OCI-LY1 (cell line): Measurements from ENCODE around the gene CCNQ.

Source experiments
- H2AFZ ChIP-seq: fragments of 200-600 bp; sonication (generic), shearing (Covaris generic); 2 replicates; pipeline ENCODE4 v1.6.0; 2014; ENCODE audit warnings: antibody characterized with exemption, mild to moderate bottlenecking, low read length
- H3F3A ChIP-seq: fragments of 200-600 bp; sonication (generic), shearing (Covaris generic); 2 replicates; pipeline ENCODE4 v1.6.0; 2014; ENCODE audit warnings: mild to moderate bottlenecking, antibody characterized with exemption, low read length, moderate library complexity; ENCODE audit not compliant: insufficient read depth
- H3K27ac ChIP-seq: fragments of 200-600 bp; sonication (generic); 2 replicates; pipeline ENCODE4 v1.5.1; 2014; ENCODE audit warnings: low read length, mixed run types, mild to moderate bottlenecking, low read depth; ENCODE audit not compliant: poor library complexity, severe bottlenecking
- H3K27me3 ChIP-seq: fragments of 200-600 bp; sonication (generic); 2 replicates; pipeline ENCODE4 v1.6.0; 2014; ENCODE audit warnings: antibody characterized with exemption, mild to moderate bottlenecking, low read length, moderate library complexity; ENCODE audit not compliant: insufficient read depth
- H3K36me3 ChIP-seq: fragments of 200-600 bp; sonication (generic); 2 replicates; pipeline ENCODE4 v1.6.1; 2014; ENCODE audit warnings: mild to moderate bottlenecking, antibody characterized with exemption, low read length, moderate library complexity, mixed read lengths; ENCODE audit not compliant: insufficient read depth
- H3K4me1 ChIP-seq: fragments of 200-600 bp; sonication (generic); 2 replicates; pipeline ENCODE4 v1.5.1; 2014; ENCODE audit warnings: mild to moderate bottlenecking, low read length, moderate library complexity; ENCODE audit not compliant: insufficient read depth, severe bottlenecking
- H3K4me2 ChIP-seq: fragments of 200-600 bp; sonication (generic), shearing (Covaris generic); 2 replicates; pipeline ENCODE4 v1.6.1; 2014; ENCODE audit warnings: low read length
- H3K4me3 ChIP-seq: fragments of 200-600 bp; sonication (generic); 2 replicates; pipeline ENCODE4 v1.5.1; 2014; ENCODE audit warnings: low read length, low read depth, mild to moderate bottlenecking, mixed read lengths; ENCODE audit not compliant: poor library complexity, severe bottlenecking
- H3K79me2 ChIP-seq: fragments of 200-600 bp; shearing (Covaris generic); 2 replicates; pipeline ENCODE4 v1.6.1; 2016; ENCODE audit warnings: mixed run types, low read length, mixed read lengths; ENCODE audit not compliant: insufficient read depth
- H3K9ac ChIP-seq: fragments of 200-600 bp; sonication (generic), shearing (Covaris generic); 2 replicates; pipeline ENCODE4 v1.6.1; 2014; ENCODE audit warnings: mild to moderate bottlenecking, low read length, mixed read lengths
- H3K9me2 ChIP-seq: fragments of 200-600 bp; sonication (generic), shearing (Covaris generic); 2 replicates; pipeline ENCODE4 v1.6.1; 2014; ENCODE audit warnings: low read depth, mild to moderate bottlenecking, low read length, mixed read lengths
- H3K9me3 ChIP-seq: fragments of 200-600 bp; shearing (Covaris generic); 2 replicates; pipeline ENCODE4 v1.6.1; 2014; ENCODE audit warnings: low read length, mixed read lengths
- H4K20me1 ChIP-seq: fragments of 200-600 bp; sonication (generic), shearing (Covaris generic); 2 replicates; pipeline ENCODE4 v1.6.0; 2016; ENCODE audit warnings: mild to moderate bottlenecking, low read length; ENCODE audit not compliant: insufficient read depth
- EZH2 ChIP-seq: fragments of 200-600 bp; sonication (generic), shearing (Covaris generic); IDR thresholded peaks from 2 replicates; pipeline ENCODE4 v1.8.0; 2017; ENCODE audit warnings: borderline replicate concordance, mixed run types, mild to moderate bottlenecking, antibody characterized with exemption, low read length, moderate library complexity, mixed read lengths
- TF ChIP-seq, protein P1 (sequence below): fragments of 200-600 bp; sonication (generic), shearing (Covaris generic); IDR thresholded peaks from 2 replicates; pipeline ENCODE4 v1.5.1; 2017; ENCODE audit warnings: mild to moderate bottlenecking, antibody characterized with exemption, low read length, moderate library complexity, mixed read lengths

CCNQ gene

DNA sequence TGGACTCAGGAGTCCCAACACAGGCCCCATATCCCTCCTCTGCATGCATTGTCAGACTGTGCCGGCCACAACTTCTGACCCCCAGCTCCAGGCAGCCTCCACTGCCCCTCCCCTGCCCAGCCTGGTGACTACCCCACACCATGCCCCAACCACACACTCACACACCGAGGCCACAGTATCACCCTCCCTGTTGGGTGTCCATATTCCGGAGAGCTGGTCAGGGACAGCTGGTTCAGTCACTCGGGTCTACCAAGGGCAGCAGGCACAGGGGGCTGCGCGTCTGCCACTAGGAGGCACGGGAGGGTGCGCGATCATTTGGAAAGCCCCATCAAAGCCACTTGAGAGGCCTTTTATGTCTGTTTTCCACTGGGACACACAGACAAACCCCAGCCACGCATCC, 26.3 kb downstream of the CCNQ start:
- H3K4me3 ChIP-seq = no peak overlapping the region
- TF ChIP-seq, protein P1, sequence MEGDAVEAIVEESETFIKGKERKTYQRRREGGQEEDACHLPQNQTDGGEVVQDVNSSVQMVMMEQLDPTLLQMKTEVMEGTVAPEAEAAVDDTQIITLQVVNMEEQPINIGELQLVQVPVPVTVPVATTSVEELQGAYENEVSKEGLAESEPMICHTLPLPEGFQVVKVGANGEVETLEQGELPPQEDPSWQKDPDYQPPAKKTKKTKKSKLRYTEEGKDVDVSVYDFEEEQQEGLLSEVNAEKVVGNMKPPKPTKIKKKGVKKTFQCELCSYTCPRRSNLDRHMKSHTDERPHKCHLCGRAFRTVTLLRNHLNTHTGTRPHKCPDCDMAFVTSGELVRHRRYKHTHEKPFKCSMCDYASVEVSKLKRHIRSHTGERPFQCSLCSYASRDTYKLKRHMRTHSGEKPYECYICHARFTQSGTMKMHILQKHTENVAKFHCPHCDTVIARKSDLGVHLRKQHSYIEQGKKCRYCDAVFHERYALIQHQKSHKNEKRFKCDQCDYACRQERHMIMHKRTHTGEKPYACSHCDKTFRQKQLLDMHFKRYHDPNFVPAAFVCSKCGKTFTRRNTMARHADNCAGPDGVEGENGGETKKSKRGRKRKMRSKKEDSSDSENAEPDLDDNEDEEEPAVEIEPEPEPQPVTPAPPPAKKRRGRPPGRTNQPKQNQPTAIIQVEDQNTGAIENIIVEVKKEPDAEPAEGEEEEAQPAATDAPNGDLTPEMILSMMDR = no peak
- no peak for TF ChIP-seq EZH2
- H3K79me2 ChIP-seq = no peaks in the 10 kb centered on the region
- no peaks in the 10 kb centered on the region for H3K4me1 ChIP-seq
- H3F3A ChIP-seq = no peaks in the 10 kb centered on the region
- no peaks in the 10 kb centered on the region for H3K9me2 ChIP-seq
- no peak overlapping the region for H3K27ac ChIP-seq
- H4K20me1 ChIP-seq = no peaks in the 10 kb centered on the region
- no peaks in the 10 kb centered on the region for H3K27me3 ChIP-seq
- no peak overlapping the region for H3K4me2 ChIP-seq
- H3K9ac ChIP-seq = no peak overlapping the region
- no peaks in the 10 kb centered on the region for H3K36me3 ChIP-seq
- H3K9me3 ChIP-seq = no peaks in the 10 kb centered on the region
- no peak overlapping the region for H2AFZ ChIP-seq

DNA sequence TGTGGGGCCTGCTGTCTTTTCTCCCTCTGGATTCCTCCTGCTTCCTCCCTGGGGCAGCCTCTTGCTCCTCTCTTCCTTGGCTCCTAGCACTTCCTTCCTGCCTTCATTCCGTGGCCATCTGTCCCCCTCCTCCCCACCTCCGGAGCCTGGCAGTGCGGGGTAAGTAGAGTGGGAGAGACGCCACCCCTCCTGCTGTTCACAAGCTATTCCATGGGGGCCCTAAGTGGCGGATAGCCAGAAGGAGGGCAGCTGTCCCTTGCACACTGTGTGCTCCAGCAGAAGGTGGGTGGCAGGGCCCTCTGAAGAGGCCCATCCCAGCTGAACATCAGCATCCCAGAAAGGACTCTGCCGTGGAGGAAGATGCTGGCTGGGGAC, 27.4 kb downstream of the CCNQ start:
- Histone ChIP-seq H3K4me2 (no peak overlapping the region), H2AFZ (no peak overlapping the region), H4K20me1 (no peaks in the 10 kb centered on the region), H3K27me3 (no peaks in the 10 kb centered on the region), H3K9me2 (no peaks in the 10 kb centered on the region), H3K9me3 (no peaks in the 10 kb centered on the region), H3K79me2 (no peaks in the 10 kb centered on the region), H3K36me3 (no peaks in the 10 kb centered on the region), H3F3A (no peaks in the 10 kb centered on the region), H3K4me3 (no peak overlapping the region), H3K4me1 (no peaks in the 10 kb centered on the region), H3K9ac (no peak overlapping the region), H3K27ac (no peak overlapping the region)
- no peak for TF ChIP-seq EZH2
- TF ChIP-seq, protein P1 = no peak

DNA sequence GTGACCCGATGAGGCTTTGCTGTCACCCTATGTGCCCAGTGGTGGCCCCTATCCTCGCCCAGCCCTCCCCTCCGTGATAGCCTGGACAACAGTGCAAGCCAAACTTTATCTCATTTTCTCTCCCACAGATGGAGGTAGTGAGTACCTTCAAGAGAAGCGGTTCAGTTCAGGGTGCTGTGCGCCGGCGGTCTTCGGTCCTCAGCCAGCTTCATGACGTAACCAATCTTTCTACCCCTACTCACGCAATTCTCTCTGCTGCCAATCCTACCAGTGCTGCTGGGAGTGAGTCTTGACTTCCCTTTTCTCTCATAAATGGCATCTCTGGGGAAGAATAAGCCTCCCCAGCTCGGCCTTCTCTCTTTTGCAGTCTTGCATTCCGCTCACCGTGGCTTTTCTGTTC, 29.5 kb downstream of the CCNQ start:
- no peaks in the 10 kb centered on the region for H3K4me1 ChIP-seq
- H3K79me2 ChIP-seq = no peaks in the 10 kb centered on the region
- H3K4me3 ChIP-seq = no peak overlapping the region
- no peak overlapping the region for H3K27ac ChIP-seq
- H3K4me2 ChIP-seq = no peak overlapping the region
- H3K36me3 ChIP-seq = no peaks in the 10 kb centered on the region
- H3K9me3 ChIP-seq = no peaks in the 10 kb centered on the region
- H3K9me2 ChIP-seq = no peaks in the 10 kb centered on the region
- no peak for TF ChIP-seq EZH2
- TF ChIP-seq, protein P1 = no peak
- no peaks in the 10 kb centered on the region for H3K27me3 ChIP-seq
- no peaks in the 10 kb centered on the region for H3F3A ChIP-seq
- H2AFZ ChIP-seq = no peak overlapping the region
- no peaks in the 10 kb centered on the region for H4K20me1 ChIP-seq
- no peak overlapping the region for H3K9ac ChIP-seq
